Measurements from ENCODE around the gene LTA4H.

Gene LTA4H

DNA sequence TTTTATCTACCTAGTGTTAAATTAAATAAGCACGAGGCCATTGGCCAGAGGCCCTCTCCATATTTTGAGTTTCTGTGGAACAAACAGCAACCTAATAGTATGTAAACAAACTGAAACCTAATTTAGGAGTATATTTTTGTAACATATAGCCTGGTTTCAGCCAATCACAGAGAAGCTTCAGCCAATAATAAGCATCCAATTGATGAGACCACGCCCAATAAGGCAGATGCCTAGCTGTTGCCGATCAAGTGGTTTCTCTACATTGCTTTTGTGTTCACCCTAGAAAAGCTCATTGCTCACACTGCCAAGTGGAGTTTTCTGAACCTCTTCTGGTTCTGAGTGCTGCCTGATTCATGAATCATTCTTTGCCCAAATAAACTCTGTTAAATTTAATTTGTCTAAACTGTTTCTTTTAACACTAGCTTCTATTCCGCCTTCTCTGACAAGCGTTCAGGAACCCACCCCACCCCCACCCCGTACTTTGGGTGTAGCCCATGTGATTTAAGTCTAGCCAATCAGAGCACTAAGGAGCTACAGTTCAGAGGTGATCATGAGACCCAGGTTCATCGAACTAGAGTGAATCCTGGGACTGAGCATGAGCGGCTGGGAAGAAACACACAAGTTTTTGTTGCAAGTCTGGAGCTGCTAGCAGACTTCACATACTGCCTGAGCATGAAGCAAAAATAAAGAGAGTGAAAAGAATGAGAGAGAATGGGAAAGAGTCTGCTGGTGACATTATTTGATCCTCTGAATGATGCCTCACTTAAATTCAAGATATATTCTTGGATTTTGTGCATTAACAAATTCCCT lies 21.5 kb upstream of the LTA4H start:
- DNase-seq: no peak

DNA sequence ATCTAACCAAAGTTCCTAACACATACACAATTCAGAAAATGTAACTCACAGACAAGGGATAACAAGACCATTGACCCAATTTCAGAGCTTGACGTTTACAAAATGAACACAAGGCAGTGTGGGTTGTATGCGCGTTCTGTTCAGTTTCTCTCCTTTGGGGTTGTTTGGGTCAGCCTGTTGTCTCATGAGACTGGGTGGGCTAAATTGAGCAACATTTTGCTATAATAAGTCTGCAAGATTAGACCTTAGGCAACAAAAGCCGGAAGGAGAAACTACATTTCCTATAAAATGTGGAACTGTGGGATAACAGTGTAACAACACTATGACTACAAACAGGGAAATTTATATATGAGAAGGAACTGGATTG lies 18.8 kb upstream of the LTA4H start:
- DNase-seq: no peak

DNA sequence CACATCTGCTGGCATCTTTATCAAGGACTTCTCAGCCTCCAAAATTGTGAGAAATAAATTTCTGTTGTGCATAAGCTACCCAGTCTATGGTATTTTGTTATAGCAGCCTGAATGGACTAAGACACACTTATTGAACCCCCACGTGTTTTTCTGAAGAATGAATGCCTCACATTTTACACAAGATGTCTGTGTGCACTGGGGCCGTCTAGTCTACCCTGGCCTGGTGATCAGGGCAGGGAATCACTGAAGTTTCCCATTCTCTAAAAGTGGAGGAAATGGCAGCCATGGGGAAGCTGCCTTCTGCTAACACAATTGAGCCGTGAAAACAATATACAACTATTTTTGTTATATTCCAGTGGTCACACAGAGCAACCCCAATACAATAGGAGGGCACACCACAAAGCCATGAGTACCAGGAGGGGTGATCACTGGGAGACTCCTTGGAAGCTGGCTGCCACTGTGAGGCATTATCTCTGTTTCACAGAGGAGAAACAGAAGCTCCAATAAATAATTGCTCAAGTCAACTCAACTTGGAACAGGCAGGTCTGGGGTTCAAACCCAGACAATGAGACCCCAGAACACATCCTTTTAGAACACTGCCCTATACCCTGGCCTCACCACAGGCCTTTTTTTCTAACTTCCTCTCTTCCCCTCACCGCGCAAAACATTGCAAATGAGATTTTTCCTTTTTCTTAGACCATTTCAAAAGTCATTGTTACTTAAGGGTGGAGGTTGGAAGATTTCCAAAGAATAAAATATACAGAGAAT lies 18.3 kb upstream of the LTA4H start:
- DNase-seq: no peak

DNA sequence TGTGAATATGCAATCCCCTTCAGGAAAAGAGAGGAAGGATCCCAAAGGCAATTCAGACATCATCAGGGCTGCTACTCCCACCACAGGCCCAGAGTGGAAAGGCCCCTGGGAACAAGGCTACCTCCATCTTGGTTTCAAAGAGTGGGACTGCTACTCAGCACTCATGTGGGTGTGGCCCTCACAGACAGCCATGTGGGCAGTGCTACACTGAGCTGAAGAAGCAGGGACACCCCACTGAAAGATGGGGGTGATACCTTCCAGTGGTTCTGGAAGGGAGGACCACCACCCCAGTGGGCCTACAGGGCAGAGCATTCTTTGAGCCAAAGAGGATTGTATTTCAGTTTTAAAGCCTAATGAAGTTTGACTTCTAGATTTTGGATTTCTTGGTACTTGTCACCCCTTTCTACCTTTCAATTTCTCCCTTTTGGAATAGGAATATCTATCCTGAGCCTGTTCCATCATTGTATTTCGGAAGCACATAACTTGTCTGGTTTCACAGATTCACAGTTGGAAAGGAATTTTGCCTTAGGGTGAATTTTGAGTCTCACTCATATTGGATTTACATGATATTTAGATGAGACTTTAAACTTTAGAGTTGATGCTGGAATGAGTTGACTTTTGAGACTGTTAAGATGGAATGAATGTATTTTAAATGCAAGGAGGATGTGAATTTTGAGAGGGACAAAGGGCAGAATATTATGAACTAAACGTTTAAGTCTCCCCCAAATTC lies 16.5 kb upstream of the LTA4H start:
- no peak for DNase-seq

DNA sequence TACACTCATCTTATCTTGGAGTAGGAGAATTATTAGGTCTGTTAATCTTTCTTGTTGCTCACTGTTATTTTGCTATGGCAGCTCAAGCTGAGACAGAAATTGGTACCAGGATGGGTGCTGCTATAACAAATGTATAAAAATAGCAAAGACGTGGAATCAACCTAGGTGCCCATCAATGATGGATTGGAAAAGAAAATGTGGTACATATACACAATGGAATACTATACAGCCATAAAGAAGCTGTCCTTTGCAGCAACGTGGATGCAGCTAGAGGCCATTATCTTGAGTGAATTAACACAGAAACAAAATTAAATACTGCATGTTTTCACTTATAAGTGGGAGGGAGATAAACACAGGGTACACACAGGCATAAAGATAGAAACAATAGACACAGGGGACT lies 14.8 kb upstream of the LTA4H start:
- DNase-seq: no peak

DNA sequence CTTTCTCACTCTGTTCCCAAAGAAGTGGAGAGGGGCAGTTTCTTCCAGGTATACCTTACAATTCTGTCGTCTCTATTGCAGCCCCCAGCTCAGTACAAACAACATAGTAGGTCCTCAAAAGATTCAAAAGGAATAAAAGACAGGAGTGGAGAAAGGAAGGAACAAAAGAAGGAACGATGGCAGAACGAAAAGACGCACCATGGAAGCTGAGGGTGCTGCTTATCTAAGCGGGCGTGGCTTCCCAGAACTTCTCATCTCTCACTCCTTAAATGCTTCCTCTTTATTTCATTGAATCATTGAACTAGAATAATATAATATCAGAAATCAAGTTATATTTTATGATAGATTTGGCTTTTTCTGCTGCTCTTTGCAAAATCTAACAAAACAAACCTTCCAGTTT lies 13.7 kb upstream of the LTA4H start:
- DNase-seq: no peak

DNA sequence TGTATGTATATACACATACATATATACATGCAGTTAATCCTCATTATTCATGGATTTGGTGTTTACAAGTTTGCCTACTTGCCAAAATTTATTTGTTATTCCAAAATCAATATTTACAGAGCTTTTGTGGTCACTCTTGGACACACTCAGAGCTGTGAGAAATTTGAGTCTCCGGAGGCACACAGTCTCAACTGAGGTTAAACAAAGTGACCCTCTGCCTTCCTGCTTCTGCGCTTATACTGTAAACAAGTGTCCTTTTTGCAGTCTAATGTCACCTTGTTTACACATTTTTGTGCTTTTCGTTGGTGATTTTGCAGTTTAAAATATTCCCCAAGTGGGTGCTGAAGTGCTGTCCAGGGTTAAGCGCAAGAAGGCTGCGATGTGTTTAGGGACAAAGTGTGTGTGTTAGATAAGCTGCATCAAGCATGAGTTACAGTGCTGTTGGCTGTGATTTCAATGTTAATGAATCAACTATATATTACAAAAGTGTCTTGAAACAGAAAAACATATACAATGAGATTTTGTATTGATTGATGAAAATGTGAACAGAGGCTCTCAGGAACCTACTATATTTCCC lies 13.1 kb upstream of the LTA4H start:
- DNase-seq: no peak

DNA sequence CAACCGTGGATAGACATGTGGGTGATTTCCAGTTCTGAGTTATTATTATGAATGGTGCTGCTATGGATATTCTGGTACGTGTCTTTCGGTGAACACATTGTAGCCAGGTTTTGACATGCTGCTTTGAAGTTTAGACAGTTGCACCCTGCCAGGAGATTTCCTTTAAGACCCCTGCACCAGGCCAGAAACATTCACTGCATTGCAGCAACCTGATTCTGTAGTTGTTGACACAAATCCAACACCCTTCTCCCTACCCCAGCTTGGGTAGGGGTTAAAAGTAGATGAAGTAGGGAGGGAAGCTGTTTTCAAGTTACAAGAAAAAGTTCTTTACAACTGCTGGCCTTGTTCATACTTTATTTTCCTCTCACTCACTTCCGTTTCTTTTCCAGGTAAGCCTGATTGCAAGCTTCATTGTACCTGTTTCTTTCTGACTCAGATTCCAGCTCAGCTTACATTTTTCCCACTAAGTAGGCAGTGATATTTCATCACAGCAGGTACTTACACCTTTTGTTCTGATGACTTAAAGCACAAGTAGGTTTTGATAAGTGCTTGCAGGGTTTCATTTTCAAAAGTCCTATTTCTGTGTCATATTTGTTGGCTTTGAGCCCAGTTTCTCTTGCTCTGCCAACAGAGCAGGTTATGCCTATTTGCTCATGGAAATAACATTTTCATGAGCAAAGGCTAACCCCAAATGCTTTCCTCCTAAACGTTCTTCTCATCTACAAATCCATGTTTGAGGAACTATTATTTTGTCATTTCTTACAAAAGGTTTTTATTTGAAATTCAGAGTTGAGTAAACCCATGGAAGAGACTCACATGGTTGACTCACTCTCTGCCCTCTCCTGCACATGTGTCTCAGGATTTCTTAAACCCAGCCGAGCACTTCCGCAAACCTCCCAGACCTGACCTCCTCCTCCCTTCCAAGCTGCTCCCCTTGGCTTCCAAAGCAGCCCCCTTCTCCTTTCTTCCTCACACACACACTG lies 12.1 kb upstream of the LTA4H start:
- peak; percentile 63 for DNase-seq

DNA sequence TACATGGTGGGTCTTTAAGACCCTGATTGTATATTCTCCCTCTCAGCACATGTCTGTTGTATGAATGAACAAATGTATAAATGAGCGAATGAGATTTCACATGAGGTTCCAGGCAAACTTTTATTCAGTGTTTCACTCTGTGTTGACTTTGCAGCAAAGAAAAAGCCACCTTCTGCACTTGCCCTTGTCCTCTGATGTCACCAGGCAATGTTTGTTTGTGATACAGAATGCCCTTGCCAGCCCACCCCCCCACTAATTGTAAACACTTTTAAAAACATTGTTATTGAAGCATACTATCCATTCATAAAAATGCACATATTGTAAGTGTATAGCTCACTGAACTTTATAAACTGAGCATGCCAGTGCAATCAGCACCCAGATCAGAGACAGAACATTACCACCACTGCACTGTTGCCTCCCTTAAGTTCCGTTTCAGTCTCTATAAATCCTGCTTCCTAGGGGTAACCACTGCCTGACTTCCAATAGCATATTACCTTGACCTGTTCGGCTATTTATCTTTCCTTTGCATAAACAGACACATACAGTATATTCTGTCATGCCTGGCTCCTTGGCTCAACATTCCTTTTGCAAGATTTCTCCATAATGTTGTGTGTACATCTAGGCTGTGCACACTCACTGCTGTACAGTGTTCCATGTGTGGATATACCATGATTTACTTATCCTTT lies 11.3 kb upstream of the LTA4H start:
- DNase-seq: no peak

DNA sequence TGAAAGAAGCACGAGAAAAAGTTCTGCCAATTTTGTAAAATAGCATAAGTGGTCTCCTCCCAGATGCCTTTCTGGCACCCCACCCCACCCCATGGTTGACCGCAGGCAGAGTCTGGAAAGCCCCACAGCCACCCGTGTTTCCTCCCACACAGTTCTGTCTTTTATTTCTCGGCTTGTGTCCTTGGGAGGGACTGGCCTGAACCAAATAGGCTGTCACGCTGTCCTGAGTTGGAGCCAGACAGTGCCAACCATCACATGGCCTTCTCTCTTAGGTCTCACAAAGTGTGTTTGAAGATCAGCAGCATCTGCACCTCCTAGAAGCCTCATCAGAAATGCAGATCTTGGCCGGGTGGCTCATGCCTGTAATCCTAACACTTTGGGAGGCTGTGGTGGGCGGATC lies 10.2 kb upstream of the LTA4H start:
- DNase-seq: peak; percentile 58

DNA sequence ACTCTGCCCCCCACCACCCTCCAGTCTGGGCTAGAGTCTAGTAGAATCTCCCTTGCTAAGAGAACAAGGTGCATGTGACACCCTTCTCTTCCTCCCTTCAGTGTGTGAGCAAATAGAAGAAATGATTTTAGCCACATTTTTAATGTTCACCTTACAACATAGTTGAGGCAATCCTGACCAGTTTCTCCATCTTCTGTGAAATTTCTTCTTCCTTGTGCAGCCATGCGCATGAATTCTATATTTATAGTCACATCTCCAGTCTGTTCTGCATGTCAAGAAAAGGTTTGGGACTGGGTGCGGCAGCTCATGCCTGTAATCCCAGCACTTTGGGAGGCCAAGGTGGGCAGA lies 9.5 kb upstream of the LTA4H start:
- DNase-seq: no peak

DNA sequence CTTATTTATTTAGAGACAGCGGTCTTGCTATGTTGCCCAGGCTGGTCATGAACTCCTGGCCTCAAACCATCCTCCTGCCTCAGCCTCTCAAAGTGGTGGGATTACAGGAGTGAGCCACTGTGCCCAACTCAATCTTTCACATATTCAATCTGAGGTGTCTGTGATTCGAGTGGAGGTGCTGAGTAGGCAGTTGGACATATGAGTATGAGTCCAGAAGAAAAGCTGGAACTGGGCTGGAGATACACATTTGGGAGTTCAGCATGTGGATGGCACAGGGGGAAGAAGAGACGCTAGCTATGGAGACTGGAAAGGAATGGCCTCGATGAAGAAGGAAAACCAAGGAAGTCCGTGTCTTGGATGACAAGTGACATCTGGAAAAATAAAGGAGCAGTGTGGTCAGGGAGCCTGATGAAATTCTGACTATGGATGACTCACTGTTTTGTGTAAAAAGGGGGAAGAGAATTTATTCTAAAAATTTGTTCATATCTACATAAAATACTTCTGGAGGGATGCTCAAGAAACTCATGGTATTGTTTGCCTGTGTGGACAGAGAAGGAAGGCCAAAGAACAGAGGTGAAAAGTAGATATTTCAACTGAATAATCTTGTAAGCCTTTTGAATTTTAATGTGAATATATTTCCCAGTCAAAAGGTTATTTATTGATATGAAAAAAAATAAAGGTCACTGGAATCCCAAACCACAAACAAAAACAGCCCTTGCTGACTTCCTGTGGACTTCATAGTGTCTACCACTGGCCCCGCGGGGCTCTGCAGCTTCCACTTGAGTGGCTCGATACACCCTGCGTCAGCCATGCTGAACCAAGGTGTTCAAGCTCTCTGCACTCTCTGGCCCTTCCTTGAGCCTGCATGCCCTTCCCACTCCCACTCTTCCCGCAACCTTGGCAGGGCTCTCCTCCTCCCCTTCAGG lies 8.9 kb upstream of the LTA4H start:
- DNase-seq: no peak

DNA sequence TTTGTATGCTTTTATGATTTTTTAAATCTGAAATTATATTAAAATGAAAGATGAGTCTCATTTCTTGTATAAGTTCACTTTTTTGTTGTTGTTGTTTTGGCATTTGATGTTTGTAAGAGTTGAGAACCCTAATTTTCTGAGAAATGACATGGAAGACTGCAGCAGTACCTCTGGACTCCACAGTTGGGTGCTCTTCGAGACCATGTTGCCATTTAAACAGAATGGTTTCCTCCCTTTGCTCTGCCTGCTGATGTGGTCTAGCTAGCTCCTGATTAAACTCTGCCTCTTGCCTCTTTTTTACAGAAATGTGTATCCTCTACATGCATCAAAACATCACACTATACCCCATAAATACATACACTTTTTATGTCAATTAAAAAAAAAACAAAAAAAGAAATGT lies 5.8 kb upstream of the LTA4H start:
- DNase-seq: no peak

DNA sequence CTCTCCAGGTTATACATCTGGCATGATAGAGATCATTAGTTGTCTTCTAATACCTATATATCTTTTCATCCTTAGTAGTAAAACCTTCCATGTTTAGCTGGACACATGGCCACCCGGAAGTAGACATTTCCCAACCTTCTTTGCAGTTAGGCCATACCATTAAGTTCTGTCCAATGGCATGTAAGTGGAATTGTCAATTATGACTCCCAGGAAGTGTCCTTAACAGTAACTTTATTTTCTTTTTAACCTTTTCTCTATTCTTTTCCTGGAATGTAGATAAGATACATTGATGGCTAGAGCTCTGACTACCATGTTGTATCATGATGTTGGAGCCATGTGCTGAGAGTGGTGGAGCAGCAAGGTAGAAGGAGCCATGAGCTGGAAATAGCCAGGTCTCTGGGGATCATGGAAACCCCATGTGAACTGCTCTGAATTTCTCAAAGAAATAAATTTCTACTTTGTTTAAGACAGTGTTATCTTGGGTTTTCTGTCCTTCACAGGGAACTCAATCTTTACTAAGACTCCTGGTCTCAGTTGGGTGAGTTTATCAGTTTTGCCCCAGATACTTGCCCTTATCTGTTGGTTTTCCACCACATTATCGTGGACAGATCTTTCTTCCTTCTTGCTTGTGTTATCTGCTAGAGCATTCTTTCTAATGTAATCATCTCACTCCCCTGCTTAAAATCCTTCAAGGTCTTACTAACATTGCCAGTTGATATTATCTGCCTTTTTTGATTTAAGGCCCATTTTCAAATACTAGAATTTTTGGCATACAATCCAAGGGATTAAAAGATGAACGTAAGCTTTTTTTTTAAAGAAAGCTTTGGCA lies 5.1 kb upstream of the LTA4H start:
- DNase-seq: no peak

DNA sequence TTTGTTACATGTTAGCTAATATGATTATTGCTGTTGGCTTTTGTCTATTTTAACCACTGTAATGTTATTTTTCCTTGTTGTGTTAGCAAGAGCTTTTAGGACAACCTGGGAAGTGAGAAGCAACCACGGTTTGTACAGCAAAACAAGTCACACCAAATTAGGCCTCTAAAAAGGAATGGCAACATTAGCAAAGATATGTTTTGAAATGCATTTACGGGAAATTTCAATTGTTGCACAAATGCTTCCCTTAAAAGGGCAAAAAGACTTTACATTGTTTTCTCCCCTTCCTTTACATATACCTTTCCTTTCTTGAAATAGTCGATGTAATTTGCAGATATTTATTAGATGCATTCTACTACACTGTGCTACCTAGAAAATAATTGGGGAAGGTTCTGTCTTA lies 4.1 kb upstream of the LTA4H start:
- DNase-seq: no peak

DNA sequence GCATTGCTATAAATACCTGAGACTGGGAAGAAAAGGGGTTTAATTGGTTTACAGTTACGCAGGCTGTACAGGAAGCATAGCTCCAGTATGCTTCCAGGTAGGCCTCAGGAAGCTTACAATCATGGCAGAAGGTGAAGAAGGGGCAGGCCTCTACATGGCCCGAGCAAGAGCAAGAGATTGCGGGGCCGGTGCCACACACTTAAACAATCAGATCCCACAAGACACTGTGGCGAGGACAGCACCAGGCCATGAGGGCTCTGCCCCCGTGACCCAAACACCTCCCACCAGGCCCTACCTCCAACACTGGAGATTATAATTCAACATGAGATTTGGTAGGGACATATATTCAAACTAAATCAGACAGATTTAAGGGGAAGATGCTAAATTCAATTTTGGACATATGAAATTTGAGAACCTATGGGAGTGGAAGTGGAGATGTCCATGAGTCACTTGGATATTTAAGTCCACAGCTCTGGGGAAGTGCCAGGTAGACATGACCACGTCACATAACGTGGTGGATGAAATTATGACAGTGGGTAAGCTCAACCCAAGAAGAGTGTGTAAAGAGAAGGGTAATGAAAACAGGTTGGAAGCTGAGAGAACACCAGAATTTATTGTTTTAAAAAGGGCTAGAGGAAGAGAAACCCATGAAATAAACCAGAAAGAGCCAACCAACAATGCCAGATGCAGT lies 1.5 kb upstream of the LTA4H start:
- DNase-seq: no peak

DNA sequence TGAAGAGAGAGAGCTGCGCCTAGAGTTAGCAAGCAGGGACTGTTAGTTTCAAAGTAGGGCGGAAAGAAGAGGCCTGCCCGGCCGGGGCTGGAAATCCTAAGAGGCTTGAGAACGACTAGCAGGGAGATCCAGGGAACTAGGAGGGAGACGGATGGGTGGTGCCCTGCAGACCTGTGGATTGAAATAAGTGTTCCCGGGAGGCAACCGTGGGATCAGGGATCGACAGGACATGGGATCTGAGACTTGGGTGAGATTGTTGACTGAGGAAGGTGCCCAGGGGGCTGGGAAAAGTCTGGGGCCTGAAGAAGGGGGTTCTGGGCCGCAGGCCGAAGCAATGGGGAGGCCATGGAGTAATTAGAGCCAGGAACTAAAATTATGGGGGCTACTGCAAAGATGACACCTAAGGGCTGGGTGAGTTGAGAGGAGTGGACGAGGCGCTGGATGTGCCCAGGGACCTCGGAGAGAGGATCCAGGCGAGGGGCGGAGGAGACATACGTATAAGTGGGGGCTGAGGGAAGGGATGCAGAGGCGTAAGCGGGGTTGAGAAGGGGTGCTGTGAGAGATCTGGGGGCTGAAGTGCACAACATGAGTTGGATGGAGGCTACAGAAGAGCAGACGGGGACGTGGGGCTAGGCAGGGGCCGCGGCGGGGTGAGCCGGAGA lies 635 bp downstream of the LTA4H start:
- DNase-seq: no peak

Measured in CD4-positive, alpha-beta T cell treated with Interleukin-15 for 1 hour (primary cell).